DND-41 (cell line): ENCODE data around the gene KRT86.
"Not testable (repeated sequence)": the region's sequence is repeated elsewhere in the genome, so short reads cannot be mapped to it uniquely, and the experiment has no call there.

Source experiments
- EZH2 ChIP-seq: IDR thresholded peaks from 3 replicates; pipeline ENCODE4 v1.6.1; 2012; ENCODE audit warnings: borderline replicate concordance, low read depth, mild to moderate bottlenecking, moderate library complexity, low read length, inconsistent platforms; ENCODE audit not compliant: severe bottlenecking
- TF ChIP-seq, protein P1 (sequence below): IDR thresholded peaks from 2 replicates; pipeline ENCODE4 v1.5.1; 2012; ENCODE audit warnings: borderline replicate concordance, low read length, moderate library complexity, mild to moderate bottlenecking; ENCODE audit not compliant: poor library complexity, severe bottlenecking; ENCODE audit errors: extremely low read depth

DNA sequence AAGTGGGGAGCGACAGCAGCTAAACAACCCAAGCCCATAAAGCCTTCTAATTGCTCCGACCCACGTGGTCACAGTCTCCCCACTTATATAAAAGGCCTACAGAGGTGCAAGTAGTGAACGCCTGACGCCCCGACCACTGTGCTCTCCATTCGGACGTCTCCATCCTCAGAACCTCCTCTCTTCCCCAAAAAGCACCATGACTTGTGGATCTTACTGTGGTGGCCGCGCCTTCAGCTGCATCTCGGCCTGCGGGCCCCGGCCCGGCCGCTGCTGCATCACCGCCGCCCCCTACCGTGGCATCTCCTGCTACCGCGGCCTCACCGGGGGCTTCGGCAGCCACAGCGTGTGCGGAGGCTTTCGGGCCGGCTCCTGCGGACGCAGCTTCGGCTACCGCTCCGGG, 27.3 kb downstream of the KRT86 start:
- TF ChIP-seq, protein P1, sequence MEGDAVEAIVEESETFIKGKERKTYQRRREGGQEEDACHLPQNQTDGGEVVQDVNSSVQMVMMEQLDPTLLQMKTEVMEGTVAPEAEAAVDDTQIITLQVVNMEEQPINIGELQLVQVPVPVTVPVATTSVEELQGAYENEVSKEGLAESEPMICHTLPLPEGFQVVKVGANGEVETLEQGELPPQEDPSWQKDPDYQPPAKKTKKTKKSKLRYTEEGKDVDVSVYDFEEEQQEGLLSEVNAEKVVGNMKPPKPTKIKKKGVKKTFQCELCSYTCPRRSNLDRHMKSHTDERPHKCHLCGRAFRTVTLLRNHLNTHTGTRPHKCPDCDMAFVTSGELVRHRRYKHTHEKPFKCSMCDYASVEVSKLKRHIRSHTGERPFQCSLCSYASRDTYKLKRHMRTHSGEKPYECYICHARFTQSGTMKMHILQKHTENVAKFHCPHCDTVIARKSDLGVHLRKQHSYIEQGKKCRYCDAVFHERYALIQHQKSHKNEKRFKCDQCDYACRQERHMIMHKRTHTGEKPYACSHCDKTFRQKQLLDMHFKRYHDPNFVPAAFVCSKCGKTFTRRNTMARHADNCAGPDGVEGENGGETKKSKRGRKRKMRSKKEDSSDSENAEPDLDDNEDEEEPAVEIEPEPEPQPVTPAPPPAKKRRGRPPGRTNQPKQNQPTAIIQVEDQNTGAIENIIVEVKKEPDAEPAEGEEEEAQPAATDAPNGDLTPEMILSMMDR: not testable (repeated sequence)
- not testable (repeated sequence) for TF ChIP-seq EZH2
